Measurements from ENCODE around the gene PSEN2. TPM values are rescaled to one million over a fixed set of nuclear protein-coding genes. Genes with fewer than 3 reads are reported as not detected.

The PSEN2 gene
- total and polyA plus RNA-seq, 9 of the 15 experiments (the other 6 are each of a cell fraction or from before 2014, with no cell fraction given), result 2.3 to 21.5 (median 13.7) TPM

GRCh38 chr1:226939438-226940028, 69.1 kb downstream of the PSEN2 start (continued):
- no peak for TF ChIP-seq CLOCK (CRISPR knock-in tag; IDR thresholded peaks at IDR 0.05; ENCODE audit: borderline replicate concordance)
- TF ChIP-seq KLF13 (tag; IDR thresholded peaks at IDR 0.05; ENCODE audit: borderline replicate concordance, low read depth), result no peak
- 0 out of 2 replicates have a peak, but pooled peaks have one; percentile 1 for TF ChIP-seq SMARCE1 (IDR thresholded peaks at IDR 0.05)
- peak; percentile 12; the same call in 1 of the 2 replicates for TF ChIP-seq ZNF24 (IDR thresholded peaks at IDR 0.05)
- TF ChIP-seq, protein P1, sequence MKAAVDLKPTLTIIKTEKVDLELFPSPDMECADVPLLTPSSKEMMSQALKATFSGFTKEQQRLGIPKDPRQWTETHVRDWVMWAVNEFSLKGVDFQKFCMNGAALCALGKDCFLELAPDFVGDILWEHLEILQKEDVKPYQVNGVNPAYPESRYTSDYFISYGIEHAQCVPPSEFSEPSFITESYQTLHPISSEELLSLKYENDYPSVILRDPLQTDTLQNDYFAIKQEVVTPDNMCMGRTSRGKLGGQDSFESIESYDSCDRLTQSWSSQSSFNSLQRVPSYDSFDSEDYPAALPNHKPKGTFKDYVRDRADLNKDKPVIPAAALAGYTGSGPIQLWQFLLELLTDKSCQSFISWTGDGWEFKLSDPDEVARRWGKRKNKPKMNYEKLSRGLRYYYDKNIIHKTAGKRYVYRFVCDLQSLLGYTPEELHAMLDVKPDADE (conservative IDR thresholded peaks at IDR 0.05; ENCODE audit: control insufficient read depth, low read depth, low read length), result peak; percentile 56; the same call in 1 of the 2 replicates
- TF ChIP-seq HMBOX1 (IDR thresholded peaks at IDR 0.05), result no peak
- peak; percentile 75; the same call in 1 of the 2 replicates for TF ChIP-seq NR2C2 (CRISPR knock-in tag; IDR thresholded peaks at IDR 0.05)
- peak; percentile 35; the same call in 1 of the 2 replicates for TF ChIP-seq NR2C2 (tag; IDR thresholded peaks at IDR 0.05)
- TF ChIP-seq ZBTB49 (CRISPR knock-in tag; IDR thresholded peaks at IDR 0.05; ENCODE audit: borderline replicate concordance), result peak; percentile 97; the same call in 1 of the 2 replicates
- TF ChIP-seq ZNF668 (CRISPR knock-in tag; IDR thresholded peaks at IDR 0.05), result 0 out of 2 replicates have a peak, but pooled peaks have one; percentile 12
- TF ChIP-seq CBFA2T2 (conservative IDR thresholded peaks at IDR 0.05), result no peak
- TF ChIP-seq TEAD2 (tag; IDR thresholded peaks at IDR 0.05), result peak; percentile 65; the same call in 1 of the 2 replicates
- TF ChIP-seq, protein P2, sequence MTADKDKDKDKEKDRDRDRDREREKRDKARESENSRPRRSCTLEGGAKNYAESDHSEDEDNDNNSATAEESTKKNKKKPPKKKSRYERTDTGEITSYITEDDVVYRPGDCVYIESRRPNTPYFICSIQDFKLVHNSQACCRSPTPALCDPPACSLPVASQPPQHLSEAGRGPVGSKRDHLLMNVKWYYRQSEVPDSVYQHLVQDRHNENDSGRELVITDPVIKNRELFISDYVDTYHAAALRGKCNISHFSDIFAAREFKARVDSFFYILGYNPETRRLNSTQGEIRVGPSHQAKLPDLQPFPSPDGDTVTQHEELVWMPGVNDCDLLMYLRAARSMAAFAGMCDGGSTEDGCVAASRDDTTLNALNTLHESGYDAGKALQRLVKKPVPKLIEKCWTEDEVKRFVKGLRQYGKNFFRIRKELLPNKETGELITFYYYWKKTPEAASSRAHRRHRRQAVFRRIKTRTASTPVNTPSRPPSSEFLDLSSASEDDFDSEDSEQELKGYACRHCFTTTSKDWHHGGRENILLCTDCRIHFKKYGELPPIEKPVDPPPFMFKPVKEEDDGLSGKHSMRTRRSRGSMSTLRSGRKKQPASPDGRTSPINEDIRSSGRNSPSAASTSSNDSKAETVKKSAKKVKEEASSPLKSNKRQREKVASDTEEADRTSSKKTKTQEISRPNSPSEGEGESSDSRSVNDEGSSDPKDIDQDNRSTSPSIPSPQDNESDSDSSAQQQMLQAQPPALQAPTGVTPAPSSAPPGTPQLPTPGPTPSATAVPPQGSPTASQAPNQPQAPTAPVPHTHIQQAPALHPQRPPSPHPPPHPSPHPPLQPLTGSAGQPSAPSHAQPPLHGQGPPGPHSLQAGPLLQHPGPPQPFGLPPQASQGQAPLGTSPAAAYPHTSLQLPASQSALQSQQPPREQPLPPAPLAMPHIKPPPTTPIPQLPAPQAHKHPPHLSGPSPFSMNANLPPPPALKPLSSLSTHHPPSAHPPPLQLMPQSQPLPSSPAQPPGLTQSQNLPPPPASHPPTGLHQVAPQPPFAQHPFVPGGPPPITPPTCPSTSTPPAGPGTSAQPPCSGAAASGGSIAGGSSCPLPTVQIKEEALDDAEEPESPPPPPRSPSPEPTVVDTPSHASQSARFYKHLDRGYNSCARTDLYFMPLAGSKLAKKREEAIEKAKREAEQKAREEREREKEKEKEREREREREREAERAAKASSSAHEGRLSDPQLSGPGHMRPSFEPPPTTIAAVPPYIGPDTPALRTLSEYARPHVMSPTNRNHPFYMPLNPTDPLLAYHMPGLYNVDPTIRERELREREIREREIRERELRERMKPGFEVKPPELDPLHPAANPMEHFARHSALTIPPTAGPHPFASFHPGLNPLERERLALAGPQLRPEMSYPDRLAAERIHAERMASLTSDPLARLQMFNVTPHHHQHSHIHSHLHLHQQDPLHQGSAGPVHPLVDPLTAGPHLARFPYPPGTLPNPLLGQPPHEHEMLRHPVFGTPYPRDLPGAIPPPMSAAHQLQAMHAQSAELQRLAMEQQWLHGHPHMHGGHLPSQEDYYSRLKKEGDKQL (CRISPR knock-in tag; IDR thresholded peaks at IDR 0.05; ENCODE audit: borderline replicate concordance), result no peak
- 0 out of 2 replicates have a peak, but pooled peaks have one; percentile 55 for TF ChIP-seq CHCHD3 (CRISPR knock-in tag; IDR thresholded peaks at IDR 0.05)
